HG03108 (cell line): ENCODE data around the gene TRAF3.
"Not testable (repeated sequence)": the region's sequence is repeated elsewhere in the genome, so short reads cannot be mapped to it uniquely, and the experiment has no call there.

Source experiments
- ATAC-seq: cut with Tn5 transposase; IDR thresholded peaks from one replicate; pipeline ENCODE4 v1.9.1; 2021; ENCODE audit warnings: moderate library complexity; ENCODE audit not compliant: unreplicated experiment

Gene TRAF3

DNA sequence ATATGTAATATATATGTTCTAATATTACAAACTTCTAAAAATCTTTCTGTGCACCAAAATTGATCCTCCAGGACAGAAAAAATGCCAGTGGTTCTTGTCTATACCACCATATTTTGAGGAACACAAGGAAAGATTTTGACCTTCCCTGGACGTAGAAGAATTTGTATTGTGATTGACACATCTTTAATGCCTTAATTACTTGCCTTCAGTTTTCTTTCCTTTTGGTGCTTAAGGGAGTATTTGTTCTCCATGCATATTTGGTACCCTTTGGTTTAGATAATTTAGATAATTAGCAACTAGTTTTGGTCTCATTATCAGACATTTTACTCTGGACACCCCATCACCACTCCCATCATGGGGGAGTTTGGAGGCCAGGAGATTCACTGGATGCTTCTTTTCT, 27.6 kb downstream of the TRAF3 start:
- ATAC-seq: no peak

DNA sequence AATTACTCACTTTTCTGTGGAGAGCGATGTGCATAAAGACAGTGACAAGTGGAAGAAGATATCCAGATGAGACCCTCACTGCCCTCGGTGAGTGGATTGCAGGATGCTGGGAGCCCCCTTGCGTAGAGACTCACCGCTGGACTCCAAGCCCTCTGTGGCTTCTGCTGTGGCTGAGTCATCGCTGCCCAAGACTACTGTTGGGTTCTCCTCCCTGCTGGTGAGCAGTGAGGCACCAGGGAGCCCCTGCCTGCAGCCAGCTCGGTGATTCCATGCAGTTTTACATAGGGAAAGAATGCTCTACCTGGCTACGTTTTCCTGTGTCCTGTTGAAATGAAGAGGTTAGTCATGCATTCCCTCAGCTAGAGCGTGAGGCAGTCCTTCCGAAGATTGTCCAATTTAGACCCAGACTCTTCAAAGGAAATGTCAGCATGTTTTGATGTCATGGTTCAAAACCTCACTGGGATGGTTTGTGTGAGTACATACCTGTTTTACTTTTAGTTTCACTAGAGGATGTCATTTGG, 28.2 kb downstream of the TRAF3 start:
- ATAC-seq: no peak

GRCh38 chr14:102805941-102806340, 28.7 kb downstream of the TRAF3 start:
- ATAC-seq: no peak

DNA sequence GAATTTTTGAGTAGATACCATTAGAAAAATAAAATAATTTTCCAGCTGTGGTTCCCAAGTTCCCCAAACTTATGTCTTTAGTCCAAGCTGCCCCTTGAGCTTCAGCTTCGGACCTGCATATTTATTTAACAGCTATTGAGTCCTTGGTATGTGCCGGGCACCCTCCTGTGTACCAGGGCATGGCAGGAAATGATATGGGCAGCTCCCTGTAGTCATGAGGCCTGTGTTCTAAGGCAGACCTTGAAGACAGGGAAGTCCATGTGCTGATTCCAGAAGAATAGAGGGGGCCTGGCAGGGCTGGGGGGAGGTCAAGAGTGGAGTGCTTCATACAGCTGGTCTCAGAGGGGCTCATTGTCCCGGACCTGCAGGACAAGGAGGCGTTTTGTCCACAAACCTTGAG, 29.2 kb downstream of the TRAF3 start:
- ATAC-seq: no peak

GRCh38 chr14:102807013-102807406, 29.8 kb downstream of the TRAF3 start:
- ATAC-seq: no peak

- ATAC-seq: no peak
These were observed 32.6 kb downstream of the TRAF3 start for GRCh38 chr14:102809870-102810269.

DNA sequence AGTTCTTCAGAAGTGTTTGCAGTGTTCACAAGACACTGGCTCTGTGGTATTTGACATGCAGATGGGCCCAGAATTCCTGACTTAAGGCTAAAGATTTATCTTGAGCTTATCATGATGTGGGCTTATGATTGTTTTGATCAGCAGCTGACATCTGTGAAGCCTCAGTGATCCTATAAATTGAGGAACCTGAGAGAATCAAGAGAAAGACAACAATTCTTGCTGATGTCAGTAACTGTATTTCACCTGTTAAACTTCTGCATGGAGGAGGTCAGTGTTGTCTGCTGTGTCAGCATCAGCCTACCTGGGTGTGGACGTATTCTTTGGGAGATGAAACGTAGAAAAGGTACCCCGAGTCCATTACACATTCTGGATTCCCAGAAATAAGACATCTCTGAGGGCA, 33.3 kb downstream of the TRAF3 start:
- no peak for ATAC-seq

DNA sequence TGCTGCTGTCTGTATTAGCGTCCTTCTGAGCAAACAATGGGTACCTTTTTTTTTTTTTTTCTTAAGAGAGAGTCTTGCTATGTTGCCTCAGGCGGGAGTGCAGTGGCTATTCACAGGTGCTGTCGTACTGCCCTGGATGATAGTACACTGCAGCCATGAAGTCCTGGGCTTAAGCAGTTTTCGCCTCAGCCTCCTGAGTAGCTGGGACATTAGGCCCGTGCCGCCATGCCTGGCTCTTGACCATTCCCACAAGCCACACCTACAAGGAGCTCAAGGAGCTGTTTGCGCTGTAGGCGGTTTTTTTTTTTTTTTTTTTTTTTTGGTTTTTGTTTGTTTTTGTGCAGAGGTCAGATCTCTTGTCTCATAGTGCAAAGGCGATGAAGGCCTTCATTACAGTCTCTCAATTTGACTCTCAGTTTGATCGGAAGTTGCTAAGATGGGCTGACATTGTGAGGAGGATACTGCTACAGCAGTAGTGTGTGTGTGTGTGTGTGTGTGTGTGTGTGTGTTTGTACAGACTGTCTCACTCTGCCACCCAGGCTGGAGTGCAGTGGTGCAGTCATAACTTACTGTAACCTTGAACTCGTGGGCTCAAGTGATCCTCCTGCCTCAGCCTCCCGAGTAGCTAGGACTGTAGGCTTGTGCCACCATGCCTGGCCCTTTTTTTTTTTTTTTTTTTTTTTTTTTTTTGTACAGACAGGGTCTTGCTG, 34.2 kb downstream of the TRAF3 start:
- ATAC-seq: no peak

GRCh38 chr14:102811971-102812370, 34.7 kb downstream of the TRAF3 start:
- no peak for ATAC-seq

GRCh38 chr14:102813691-102814090, 36.4 kb downstream of the TRAF3 start:
- ATAC-seq: no peak

- ATAC-seq: no peak
These were observed 40.1 kb downstream of the TRAF3 start for GRCh38 chr14:102817318-102817717.

DNA sequence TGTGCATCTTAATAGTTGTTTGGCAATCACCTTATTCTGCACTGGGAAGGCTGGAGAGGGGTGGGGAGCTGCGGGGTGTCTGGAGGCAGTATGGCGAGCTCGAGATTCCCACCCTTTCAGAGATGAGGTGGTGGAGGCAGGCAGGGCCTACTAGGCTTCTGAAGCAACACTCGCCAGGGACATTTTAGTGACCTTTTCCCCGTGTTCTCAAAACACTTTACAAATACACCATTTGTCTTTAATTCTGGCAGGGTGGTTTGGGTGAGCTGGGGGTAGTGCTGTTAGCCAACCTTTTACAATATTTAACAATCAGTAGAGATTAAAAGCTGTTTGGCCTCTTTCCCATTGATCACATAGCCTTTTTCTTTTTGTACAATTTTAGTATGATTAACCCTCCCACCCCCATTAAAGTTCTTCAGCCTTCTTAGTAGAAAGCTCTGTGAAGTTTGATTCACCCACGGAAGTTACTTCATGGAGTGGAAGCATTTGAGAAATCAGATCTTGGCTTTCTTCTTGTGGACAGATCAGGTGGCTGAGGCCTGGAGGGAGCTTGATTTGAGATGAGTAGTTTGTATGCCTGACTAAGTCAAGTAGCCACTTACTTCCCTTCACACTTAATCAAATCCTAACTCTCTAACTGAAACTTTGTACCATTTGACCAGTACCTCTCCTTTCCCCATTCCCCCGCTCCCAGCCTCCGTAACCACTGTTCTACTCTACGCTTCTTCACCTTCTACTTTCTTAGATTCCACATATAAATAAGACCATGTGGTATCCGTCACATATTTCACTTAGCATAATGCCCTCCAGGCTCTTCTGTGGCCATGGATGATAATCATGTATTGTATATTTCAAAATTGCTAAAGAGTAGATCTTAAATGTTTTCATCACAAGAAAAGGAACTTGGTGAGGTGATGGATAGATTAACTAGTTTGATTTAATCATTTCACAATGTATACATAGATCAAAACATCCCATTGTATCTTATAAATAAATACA, 41.0 kb downstream of the TRAF3 start:
- no peak for ATAC-seq

DNA sequence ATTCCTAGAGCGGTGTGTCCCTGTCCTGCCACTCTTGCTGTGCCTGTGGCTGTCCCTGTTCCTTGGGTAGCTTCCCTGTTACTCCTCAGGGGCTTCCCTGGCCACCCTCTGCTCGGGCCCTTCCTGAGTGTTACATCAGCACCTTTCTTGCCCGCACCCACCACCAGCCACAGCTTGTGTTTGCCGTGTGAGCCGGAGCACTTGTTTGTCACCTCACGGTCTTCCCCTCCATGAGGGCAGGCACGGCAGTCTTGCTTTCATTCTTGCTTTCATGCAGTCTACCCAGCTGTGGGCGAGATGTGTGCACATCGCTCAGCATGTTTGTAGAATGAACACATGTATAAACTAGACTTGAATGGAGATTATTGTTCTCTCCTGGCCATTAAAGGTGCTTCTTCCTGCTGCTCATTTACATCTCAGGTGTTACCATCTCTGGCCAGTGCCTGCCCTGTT, 42.0 kb downstream of the TRAF3 start:
- ATAC-seq: peak; percentile 65

GRCh38 chr14:102819747-102820330, 42.6 kb downstream of the TRAF3 start:
- ATAC-seq: peak; percentile 14

- ATAC-seq: no peak
These were observed 44.0 kb downstream of the TRAF3 start for GRCh38 chr14:102821252-102821651.

GRCh38 chr14:102822311-102822863, 45.1 kb downstream of the TRAF3 start:
- ATAC-seq: no peak

- ATAC-seq: not testable (repeated sequence)
These were observed 45.6 kb downstream of the TRAF3 start for GRCh38 chr14:102822887-102823286.

DNA sequence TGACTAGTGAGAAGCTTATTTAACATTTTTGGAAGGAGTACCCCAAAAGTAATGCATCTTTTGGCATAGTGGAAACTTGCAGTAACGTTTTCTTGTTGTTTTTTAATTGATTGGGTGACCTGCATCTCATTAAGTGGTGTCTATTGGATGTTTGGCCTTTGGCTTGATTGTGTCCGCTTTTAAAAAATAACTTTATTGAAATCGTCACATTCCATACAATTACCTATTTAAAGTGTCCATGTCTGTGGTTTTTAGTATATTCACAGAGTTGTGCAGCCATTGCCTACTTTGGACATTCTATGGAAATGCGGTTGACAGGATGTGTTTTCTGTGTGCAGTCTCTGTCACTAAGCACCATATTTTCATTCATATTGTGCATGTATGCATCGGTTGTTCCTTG, 46.3 kb downstream of the TRAF3 start:
- ATAC-seq: no peak

- ATAC-seq: no peak
These were observed 47.6 kb downstream of the TRAF3 start for GRCh38 chr14:102824832-102825231.

GRCh38 chr14:102825307-102826095, 48.3 kb downstream of the TRAF3 start:
- ATAC-seq: no peak
